Measurements from ENCODE around the gene VAMP5. TPM values are rescaled to one million over a fixed set of nuclear protein-coding genes. Genes with fewer than 3 reads are reported as not detected.
"Not testable (repeated sequence)": the region's sequence is repeated elsewhere in the genome, so short reads cannot be mapped to it uniquely, and the experiment has no call there.

The VAMP5 gene
- total RNA-seq, 1 experiment from 2014 or later, result 146 TPM

DNA sequence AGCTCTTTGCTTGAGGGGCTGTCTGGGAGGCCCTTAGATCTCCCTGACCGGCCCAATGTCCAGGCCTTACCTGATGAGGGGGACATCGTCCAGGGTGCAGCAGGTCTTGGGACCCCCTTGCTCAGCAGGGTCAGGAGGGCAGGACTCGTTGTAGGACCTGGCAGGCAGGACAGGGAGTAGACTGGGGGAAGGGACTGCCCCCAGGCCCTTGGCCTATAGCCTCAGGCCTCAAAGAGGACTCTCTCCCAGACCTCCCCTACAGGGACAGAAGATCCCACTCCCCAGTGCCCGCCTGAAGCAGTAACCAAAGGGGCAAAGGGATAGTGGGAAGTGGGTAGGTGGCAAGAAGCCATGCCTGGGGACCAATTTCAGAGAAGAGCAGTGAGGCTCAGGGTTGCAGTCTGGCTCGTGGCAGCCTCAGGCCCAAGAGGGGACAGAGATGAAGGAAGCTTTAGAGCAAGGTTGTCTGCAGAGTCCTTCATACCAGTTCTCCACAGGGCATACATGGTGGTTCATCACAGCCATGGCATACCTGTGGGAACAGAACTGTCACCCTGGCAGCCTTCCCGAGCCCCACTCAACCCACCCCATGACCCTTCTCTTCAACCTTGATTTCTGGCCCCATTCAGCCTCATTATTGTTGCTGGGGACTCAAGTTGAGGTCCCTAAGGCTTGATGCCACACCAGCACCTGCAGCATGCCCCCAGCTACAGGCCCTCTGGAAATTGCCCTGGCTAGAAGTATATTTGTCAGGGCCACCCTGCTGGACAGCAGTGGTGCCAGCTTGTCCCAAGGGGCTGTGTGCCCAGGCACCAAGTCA is 16.9 kb downstream of the VAMP5 start:
- DNase-seq (ENCODE audit: low read depth), result no peak

DNA sequence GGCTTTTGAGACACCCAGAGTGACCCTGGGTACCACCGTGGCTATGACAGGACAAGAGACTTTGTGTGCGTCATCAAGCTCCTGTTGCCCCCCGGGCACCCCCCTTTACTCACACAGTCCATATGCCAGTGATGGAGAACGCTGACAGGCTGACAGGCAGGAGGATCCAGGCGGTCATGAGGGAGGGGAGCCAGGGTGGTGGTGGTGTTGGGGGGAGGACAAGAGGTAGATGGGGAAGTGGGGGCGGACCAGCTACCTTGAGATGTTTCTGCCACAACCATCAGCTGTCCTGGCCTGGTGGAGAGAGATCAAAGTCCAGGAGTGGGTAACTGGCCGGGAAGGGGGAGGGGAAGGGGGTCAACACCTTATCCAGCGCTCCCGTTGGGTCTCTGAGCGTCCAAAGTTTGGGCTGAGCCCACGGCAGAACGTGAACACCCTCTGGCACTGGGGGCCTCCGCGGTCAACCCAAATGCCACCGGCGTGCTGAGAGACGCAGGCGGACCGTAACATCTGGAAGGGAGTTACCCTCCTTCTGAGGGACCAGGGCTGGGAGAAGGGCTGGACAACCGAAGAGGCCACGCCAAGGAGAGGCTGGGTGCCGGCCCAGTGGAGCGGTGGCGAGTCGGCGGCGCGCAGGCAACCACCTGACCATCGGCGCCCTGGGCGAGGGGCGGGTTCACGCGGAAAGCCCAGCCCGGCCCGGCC is 17.7 kb downstream of the VAMP5 start:
- DNase-seq (ENCODE audit: low read depth), result peak; percentile 41

DNA sequence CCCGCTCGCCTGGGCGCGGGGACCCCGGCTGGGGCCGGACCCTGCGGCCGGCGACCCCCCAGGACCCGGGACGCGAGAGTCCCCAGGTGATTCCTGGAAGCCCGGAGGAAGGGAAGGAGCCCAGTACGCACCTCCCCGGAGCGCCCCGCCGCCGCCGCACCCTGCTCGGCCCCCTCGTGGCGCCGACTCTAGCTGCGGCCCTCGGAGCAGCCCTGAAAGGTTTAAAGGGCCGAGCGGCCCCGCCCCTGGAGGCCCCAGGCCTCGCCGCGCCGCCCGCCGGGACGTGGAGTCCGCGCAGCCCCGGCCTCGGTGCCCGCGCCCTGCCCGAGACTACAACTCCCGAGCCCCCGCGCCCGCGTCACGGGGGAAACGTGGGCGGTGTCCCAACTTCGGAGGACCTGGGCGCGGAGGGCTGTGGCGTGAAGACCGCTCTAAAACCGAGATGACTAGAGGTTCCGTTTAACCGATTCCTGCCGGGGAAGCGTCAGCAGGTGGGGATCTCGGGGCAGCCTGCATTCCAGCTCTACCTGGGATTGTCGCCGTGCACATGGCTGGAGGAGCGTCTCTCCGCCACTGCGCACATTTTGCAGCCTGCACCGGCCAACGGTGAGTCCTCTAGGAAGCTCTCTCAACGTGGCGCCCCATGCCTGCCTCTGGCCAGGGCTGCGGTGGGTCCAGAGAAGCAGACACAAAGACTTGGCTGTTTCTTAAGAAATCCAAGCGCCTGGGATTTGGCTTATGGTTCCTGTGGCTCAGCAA is 18.4 kb downstream of the VAMP5 start, which contains the start of gene TMEM150A:
Gene TMEM150A, minus strand, starts transcription at position 223 of the 759 bp plus-strand sequence. CDS start 750 bp downstream, outside the sequence.
- peak; percentile 89 for DNase-seq (ENCODE audit: low read depth)

DNA sequence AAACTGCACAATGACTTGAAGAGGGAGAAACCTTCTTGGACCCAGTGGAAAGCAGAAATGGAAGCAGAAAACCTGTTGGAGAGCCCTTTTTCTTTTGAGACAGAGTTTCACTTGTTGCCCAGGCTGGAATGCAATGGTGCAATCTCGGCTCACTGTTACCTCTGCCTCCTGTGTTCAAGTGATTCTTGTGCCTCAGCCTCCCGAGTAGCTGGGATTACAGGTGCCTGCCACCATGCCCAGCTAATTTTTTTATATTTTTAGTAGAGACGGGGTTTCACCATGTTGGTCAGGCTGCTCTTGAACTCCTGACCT is 19.9 kb downstream of the VAMP5 start:
- DNase-seq (ENCODE audit: low read depth), result not testable (repeated sequence)

DNA sequence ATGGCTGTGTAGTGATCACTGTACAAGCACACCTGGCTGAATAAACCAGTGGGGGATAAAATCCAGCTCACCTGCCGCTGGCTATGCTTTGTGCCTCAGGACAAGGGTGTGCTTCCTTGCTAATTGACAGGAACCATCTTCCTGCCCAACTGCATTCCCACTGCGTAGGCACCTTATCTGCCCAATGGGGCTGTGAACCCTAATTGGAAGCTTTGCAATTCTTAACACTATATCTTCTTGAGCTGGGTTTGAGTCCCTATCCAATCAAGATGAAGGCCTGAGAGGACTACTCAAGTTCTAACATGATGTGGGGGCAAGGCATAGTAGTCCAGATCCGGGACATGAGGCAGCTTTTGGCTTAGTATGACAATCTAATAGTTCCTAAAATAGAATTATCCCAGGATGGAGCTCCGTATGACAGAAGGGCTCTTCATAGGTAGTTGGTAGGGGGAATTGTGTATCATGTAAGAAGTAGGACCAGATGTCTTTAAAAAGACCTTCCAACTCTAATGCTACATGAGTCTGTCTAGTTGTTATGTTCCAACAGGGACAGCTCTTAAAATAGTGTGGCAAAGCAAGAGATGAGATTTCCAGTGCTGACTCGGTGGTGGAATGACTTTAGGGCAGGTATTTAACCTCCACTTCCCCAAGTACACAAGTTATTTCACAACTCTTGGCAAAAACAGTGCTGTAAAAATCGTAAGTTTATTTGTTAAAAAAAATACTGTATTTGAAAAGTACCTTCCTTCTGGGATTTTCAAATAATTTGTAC is 20.5 kb downstream of the VAMP5 start:
- DNase-seq (ENCODE audit: low read depth), result no peak

DNA sequence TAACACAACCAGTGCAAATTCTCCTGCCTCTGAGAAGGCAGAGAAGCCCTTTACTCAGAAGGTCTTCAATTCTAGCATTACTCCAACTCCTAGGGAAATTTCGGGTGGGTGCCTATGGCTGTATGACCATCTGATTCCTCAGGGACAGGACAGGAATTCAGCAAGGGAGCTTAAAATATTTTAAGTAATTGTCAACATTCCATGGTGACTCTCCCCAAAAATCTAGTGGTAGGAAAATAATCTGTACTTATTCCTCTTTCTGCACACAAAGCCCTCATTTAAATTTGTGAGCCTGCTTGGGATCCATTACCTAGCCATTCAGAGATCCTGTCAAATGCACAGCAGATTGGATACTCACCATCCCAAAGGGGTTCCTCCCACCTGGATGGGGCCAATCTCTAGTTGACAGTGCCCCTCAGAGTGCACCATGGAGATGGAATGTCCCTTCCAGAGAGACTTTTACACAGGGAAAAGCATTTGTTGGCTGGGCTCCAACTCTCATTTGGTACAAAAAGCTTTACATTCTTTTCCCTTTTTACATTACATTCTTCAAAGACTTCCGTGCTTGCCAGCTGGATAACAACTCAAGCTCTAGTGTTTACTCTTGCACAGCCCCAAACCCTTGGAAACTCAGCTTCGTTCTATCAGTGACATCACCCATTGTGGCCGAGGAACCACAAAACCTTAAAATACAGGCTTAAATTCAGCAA is 21.3 kb downstream of the VAMP5 start:
- DNase-seq (ENCODE audit: low read depth), result peak; percentile 82

DNA sequence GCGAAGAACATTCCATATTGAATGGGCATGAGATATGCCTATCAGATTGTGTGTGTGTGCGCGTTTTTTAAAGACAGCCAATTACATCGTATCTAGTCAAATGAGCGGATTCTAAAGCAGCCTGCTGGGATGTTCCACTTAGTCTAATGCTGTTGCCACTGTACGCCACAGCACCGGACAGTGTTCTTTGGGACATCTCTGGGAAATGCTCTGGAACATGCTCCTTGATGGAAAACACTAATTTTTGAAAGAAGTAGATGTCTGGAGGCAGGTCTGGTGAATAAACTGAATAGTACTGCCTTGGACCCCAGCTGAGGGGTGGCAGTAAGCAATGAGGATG is 21.9 kb downstream of the VAMP5 start:
- DNase-seq (ENCODE audit: low read depth), result no peak

DNA sequence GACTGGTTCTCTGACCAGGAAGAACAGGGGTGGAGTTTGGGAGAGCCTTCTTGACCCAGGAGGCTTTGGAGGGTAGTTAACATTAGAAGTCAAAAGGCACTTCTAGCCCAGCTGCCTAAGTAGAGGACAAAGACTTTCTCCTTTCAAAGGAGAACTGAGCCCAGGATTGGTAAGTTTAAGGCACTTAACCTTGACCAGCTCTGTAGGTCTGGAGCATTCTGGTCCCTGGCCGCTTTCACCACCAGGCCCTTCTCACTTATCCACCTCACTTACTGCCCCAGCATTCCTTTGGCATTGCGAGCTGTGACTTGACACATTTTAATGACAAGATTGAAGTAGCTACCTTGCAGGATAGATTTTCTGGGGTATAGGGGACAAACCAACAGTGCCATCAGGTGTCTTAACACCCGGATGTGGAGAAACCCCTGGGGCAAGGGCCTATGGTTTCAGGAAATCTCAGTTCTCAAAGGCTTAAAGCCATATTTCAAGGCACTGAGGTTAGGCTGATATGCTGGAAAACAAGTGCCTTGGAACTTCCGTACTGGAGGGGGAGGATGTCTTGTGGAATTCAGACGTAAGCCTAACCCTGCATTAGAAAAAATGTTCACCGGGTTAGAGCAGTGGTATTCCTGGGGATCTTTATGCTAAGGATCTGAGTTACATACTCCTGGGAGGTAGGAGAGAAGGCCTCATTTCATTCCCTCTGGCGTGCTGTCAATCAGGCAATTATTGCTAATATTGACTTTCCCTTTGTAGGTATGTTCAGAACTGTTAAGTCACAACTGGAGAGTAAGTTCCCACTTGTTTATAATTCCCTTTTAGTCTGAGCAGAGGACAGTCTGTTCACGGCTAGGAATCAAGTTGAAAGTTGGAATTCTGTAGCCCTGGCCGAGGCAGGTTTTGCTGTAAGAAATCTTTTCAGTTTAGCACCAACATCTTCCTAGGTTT is 23.3 kb downstream of the VAMP5 start:
- no peak for DNase-seq (ENCODE audit: low read depth)

DNA sequence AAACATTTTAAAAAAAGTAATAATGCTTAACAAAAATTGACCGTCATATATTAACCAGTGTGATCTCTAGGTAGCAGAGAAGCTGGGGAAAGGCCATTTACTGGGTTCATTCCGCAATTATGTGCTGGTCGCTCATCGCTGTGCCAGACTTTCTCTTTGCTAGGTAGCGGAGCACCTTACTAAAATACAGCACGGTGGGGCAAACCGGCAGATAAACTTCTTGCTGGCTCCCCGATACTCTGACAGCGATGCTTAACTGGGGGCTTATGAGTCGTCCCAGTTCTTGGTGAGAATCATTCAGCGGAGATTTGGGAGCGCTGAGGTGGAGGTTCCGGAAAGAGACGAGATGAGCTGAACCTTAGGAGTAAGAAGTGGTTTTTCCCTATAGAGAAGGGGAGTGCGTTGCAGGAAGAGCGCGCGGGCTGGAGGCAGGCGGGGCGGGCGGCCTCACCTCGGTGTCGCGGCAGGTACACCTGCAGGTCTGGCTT is 27.0 kb downstream of the VAMP5 start:
- DNase-seq (ENCODE audit: low read depth), result no peak

DNA sequence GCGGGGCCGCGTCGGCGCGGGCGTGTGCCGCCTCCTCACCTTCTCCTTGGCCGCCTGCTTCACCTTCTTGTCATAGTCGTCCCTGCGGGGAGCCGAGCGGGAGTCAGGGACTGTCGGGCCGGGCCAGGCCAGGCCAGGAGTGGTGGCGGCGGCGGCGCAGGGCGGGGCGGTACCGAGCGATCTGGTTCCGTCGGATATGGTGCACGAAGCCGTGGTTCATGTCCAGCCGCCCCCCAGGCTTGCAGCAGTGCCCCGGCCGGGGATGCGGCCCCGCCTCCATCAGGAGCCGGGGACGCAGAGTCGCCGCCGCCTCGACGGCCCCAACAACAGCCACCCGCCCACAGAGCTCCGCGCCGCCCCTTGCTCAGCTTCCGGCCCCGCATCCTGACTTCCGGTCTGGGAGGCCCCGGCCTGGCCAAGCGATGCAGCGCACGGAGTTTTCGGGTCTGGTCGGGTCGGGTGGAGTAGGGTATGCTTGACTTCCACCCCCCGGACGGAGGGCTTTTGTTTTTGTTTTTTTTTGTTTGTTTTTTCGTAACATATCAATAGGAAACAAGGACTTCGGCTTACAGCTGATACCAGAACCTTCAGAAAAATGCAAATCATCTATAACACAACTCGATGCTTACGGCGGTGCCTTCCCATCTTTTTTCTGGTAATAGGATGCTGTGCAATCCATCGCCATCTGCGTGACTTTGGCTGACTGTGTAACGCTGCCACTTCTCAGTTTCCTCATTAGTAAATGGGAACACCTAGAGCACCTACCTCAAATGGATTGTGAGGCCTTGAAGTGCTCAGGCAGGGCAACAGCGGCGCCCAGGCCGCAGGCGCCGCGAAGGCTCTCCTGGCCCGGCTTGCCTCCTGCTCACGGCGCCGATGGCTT is 27.7 kb downstream of the VAMP5 start, which contains the start of gene C2orf68:
Gene C2orf68, minus strand, starts transcription at position 362 of the 883 bp plus-strand sequence. Its CDS starts 82 bp downstream, at position 280.
- DNase-seq (ENCODE audit: low read depth), result peak; percentile 80

DNA sequence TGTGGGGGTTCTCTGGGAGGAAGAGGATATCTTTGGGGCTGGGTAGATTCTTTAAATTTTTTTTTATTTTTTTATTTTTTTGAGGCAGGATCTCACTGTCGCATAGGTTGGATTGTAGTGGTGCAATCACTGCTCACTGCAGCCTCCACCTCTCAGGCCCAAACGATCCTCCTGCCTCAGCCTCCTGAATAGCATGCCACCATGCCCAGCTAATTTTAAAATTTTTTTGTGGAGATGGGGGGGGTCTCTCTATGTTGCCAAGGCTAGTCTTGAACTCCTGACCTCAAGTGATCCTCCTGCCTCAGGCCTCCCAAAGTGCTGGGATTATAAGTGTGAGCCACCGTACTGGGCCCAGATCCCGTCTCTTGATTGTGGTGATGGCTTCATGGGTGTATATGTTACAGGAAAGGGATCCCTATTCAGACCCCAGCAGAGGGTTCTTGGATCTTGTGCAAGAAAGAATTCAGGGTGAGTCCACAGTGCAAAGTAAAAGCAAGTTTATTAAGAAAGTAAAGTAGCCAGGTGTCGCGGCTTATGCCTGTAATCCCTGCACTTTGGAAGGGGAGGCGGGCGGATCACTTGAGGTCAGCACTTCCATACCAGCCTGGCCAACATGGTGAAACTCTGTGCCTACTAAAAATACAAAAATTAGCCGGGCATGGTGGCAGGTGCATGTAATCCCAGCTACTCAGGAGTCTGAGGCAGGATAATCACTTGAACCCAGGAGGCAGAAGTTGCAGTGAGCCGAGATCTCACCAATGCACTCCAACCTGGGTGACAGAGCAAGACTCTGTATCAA is 29.7 kb downstream of the VAMP5 start:
- DNase-seq (ENCODE audit: low read depth), result no peak

DNA sequence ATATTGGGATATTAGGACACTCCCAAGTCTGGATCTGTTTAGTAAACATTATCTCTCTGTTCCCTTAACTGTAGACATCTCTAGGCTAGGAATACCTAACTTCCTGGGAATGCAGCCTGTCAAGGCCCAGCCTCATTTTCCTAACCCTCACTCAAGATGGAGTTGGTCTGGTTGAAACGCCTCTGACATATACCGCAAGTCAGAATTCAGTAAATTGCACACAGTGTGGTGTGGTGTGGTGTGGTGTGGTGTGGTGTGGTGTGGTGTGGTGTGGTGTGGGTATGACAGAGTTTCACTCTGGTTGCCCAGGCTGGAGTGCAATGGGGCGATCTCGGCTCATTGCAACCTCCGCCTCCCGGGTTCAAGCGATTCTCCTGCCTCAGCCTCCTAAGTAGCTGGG is 30.5 kb downstream of the VAMP5 start:
- DNase-seq (ENCODE audit: low read depth), result not testable (repeated sequence)

DNA sequence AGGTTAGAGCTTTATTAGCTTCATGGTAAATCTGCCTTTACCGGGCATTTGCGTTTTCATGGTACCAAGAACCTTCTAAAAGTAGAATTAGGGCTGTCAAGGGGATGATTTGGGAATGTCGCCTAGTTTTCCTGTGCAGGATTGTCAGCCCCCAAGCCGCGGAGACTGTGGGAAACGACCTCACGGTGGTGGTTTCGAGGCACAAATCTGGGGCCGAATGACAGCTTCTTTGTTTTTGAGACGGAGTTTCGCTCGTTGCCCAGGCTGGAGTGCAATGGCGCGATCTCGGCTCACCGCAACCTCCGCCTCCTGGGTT is 31.1 kb downstream of the VAMP5 start:
- no peak for DNase-seq (ENCODE audit: low read depth)

DNA sequence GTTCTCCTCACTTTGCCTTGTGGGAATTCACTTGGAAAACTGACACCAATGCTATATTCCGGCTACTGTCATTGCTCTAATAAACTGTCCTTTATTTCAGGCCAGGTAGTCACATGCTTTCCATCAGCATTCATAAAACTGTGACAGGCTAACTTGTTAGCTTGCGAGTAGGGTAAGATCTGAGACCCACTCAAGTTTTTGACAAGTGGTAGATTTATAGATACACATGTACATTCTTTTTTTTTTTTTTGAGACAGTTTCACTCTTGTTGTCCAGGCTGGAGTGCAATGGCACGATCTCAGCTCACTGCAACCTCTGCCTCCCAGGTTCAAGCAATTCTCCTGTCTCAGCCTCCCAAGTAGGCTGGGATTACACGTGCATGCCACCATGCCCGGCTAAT is 33.5 kb downstream of the VAMP5 start:
- not testable (repeated sequence) for DNase-seq (ENCODE audit: low read depth)

DNA sequence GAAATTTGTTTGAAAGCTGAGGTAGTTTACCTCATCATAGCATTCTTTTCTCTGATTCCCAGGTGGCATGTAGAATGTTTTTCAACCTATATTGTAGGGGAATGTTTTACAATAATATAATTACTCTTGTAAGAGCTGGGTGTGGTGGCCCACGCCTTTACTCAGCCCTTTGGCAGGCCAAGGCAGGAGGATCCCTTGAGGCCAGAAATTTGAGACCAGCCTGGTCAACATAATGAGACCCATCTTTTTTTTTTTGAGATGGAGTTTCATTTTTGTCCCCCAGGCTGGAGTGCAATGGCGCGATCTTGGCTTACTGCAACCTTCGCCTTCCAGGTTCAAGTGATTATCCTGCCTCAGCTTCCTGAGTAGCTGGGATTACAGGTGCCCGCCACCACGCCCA is 35.4 kb downstream of the VAMP5 start:
- DNase-seq (ENCODE audit: low read depth), result no peak

DNA sequence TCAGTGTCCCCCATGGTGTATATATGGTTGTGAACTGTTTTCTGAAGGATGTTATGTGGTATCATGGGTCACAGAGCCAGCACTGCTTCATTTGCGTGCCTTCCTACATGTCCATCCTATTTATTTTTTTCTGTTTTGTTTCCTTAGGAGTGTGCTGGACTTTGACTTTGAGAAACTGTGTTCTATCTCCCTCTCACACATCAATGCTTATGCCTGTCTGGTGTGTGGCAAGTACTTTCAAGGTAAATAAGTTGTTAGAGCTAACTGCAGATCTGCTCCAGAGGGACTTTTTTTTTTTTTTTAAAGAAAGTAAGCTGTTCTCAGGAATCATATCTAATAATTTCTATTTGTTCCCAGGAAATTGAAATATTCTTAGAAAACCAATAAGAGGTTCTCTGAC is 37.1 kb downstream of the VAMP5 start:
- DNase-seq (ENCODE audit: low read depth), result no peak

DNA sequence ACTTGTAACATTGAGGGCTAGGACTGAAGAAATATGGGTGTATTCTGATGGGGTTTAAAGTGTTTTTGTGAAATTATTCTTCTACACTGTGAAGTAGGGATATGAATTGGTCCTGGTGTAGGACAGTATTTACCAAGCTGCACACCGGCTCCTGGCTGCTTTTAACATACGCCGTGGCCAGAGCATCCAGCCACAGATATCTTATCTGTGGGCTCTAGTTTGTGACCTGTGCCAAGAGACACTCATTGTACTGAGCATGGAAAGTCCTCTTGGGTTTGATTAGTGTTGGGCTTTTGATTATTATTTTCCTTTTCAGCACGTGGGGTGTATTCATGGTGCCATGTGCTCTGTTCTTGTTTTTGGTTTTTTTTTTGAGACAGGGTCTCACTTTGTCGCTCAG is 39.8 kb downstream of the VAMP5 start:
- DNase-seq (ENCODE audit: low read depth), result no peak

DNA sequence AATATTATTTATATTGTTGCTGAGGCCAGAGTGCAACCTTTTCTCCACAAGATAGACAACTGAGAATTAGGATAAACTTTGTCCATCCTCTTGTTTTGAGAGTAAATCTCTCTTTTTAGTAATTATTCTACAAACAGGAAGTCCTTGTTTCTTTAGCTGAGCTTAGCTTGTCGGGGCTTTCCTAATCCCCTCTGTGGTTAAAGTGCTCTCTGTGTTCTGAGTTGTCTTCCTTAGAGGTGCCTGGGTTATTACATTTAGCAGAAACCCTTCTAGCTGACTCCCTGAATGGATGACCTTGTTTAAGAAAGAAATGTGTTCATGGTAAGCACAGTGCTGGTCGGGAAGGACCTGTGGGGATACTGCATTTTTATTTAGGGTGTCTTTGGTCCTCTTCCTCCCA is 44.4 kb downstream of the VAMP5 start:
- no peak for DNase-seq (ENCODE audit: low read depth)
